HG02973 (cell line): ENCODE results near the gene SPACA7.
"Not testable (repeated sequence)": the region's sequence is repeated elsewhere in the genome, so short reads cannot be mapped to it uniquely, and the experiment has no call there.

ENCODE experiments used
- ATAC-seq: cut with Tn5 transposase; IDR thresholded peaks from one replicate; pipeline ENCODE4 v1.9.1; 2021; ENCODE audit warnings: moderate library complexity; ENCODE audit not compliant: unreplicated experiment

Gene SPACA7

DNA sequence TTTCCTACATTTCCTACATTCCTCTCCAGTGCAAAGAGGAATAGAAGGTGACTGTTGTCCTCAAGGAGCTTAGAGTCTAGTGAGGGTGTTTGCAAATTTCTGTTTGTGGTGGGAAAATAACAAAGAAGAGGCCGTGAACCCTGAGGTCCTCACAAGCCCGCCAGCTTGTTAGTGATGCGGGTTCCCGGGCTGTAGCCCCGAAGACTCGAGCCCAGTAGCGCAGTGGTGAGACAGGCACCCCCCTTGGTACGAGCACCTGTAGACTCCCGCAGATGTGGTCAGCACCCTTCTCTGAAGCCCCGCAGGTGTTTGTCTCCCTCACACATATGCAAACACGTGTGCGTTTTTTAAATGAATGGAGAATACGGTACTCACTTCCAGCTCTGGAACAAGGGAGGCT lies 26.5 kb upstream of the SPACA7 start:
- ATAC-seq, result no peak

DNA sequence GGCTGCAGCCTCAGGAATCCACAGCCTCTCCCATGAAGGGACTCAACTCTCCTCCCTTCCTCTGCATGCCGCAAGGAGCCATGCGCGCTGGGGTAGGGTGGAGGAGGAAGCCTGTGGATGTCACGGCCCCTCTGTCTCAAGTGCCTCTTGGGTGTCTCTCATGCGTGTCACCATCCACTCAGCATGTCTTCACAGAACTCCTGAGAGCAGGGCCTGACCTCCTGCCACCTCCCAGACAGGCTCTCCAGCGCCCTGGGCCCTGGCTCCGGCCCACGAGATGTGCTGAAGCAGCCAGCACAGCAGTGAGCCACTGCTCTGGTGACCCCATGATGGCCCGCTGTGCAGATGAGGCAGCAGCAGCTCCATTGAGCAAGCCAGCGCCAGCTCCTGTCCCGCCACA lies 25.9 kb upstream of the SPACA7 start:
- ATAC-seq, result no peak

DNA sequence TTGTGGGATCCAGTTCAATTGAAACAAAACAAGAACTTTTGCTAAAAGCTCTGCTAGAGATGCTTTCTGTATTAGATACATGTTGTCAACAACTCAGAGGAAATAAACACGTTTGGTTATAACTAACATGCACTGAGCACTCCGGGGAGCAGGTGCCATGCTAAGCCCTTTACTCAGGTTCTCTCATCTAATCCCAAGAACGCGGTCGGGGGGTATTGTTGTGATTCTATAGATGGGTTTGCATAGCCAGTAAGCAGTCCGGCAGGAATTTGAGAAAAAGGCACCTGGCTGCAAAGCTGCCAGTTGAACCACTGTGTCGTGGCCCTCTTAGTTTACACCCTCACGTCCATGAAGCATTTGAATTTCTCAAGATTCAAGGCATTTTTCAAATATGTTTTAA lies 24.3 kb upstream of the SPACA7 start:
- no peak for ATAC-seq

DNA sequence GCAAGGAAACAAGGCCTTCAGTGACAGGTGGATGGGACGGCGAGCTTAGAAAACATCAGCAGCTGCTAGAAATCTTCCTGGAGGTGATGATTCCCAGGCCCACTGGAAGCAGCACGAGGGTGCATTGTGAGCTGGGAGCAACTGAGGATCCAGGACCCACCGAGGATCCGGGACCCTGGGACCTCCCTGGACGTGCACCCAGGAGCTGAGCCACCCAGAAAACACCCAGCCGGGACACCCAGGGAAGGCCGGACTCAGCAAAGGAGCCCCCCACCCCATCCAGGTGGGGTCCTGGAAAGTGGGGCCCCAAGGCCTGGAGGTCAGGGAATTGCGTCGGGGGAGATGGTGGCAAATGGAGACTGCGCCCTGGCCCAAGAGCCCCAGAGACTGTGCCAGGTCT lies 22.3 kb upstream of the SPACA7 start:
- ATAC-seq, result no peak

DNA sequence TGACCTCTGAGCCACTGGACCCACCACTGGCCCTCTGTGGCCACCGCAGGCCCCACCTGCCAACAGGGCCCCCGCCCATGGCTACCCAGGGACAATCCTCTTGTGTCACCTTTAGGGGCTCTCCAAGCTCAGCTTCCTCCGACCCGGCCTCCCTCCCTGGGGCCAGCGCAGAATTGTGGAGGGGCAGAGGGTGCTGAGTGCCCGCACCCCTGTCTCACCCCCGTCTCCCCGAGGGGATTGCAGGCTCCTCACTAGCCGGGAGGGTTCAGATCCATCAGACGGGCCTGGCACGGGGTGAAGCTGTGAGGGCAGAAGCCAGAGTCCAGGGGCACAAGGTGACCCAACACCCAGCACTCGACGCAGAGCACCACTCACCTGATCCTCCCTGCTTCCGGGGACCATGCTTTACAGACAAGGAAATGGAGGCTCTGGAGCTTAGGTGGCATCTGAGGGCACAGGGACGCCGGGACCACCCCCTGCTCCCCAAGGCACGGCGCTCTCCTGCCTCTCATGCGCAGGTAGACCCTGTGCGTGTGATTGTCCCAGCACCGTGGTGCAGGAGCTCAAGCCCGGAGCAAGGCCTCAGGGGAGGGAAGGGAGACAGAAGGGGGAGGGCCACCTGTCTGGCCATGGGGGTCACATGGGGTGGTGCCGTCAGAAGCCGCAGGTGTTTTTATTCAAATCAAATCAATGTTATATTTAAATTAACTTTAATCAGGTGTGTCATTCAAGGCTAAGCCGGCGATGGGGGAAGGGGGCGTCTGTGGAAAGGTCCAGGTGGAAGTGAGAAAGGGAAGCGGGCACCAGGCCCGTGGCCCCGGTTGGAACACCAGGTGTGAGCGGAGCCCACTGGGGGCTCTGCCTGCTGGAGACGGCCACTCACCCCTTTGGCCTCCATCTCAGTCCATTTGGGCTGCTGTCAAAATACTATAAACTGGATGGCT lies 21.6 kb upstream of the SPACA7 start:
- no peak for ATAC-seq

DNA sequence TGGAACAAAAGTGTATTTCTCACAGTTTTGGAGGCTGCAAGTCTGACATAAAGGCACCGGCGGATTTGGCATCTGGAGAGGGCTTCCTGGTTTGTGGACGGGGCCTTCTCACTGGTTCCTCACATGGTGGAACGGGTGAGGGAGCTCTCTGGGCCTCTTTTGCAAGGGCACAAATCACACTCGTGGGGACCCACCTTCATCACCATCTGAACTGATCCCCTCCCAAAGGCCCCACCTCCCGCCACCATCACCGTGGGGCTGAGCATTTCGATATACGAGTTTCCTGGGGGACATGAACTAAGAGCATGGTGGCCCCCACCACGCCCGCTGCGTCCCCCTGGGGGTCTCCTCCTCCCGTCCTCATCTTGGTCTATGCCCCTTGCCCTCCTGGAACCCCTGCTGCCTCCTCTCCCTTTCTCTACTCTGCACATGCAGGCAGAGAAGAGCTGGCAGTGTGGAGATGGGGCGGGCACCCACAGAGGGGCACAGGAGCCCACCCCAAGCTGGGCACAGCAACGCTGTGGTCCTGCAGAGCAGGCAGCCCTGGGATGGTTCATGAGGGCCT lies 20.8 kb upstream of the SPACA7 start:
- ATAC-seq, result no peak

DNA sequence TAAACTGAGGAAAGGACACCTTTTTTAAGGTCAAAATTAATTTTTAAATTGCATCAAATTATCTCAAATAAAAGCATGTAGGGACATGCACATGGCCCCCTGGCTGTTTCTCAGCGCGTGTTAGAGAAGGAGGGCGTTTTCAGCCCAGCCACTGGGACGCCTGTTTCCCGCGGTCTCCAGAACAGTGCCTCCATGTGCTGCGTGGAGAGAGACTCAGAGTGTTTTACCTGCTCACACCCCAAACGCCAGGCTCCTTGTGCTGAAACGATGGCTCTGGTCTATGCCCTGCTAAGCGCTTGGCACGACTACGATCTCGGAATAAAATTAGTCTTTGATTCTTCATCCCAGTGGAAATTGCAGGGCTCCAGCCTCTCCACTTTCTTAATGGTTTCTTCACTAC lies 20.0 kb upstream of the SPACA7 start:
- ATAC-seq, result no peak

DNA sequence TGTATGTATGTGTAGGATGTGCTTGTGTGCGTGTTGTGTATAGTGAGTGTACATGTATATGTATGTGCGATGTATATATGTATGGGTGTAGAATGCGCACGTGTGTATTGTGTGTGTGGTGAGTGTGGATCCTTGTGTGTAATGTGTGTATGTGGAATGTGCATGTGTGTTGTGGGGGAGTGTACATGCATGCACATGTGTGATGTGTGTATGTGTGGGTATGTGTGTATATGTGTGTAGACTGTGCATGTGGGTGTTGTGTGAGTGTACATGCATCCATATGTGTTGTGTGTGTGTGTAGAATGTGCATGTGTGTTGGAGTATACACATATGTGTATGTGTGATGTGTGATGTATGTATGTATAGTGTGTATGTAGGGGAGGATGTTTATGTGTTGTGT lies 18.0 kb upstream of the SPACA7 start:
- ATAC-seq, result no peak

DNA sequence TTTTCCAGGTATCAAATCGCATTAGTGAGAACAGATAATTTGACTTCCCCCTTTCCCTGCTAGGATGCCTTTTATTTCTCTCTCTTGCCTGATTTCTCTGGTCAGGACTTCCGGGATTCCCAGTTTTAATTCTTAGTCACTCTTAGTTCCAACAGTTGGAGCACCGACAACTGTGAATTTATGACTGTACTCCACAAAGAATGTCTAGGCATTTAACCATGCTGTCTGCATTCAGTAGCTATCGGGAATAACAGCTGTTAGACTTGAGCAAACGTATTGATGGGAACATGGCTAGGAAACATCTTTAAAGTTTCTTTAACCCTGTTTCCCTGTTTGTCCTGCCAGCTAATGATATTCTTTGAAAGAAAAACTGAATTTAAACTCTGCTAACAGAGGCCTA lies 14.1 kb upstream of the SPACA7 start:
- no peak for ATAC-seq

DNA sequence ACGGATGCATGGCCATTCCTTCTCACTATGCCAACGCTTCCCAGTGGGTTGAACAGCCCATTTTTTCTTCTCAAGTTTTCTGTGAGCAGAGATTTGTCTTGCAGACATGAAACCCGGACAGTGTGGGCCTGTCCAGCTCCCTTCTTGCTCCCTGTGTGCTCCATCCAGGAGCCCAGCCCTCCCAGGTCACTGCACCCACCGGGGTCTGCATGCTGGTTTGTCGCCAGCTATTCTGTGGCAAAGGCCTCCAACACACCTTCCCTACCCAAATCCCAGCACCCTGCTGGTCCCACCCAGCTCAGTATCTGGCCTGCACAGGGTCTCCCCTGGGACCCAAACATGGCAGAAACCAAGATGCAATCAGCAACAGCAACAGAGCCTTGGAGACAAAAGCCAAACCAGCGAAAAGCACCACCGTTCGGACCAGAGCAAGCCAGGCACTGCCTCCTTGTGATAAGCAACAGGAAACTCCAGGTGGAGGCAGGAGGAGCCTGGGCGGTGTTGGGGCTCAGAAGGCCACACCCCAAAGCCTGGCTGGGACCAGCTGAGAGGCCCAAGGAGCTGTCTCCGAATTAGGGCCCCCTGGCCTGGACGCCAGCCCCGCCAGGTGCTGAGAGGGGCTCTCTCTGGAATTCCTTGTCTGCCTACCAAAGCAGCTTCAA lies 12.2 kb upstream of the SPACA7 start:
- no peak for ATAC-seq

DNA sequence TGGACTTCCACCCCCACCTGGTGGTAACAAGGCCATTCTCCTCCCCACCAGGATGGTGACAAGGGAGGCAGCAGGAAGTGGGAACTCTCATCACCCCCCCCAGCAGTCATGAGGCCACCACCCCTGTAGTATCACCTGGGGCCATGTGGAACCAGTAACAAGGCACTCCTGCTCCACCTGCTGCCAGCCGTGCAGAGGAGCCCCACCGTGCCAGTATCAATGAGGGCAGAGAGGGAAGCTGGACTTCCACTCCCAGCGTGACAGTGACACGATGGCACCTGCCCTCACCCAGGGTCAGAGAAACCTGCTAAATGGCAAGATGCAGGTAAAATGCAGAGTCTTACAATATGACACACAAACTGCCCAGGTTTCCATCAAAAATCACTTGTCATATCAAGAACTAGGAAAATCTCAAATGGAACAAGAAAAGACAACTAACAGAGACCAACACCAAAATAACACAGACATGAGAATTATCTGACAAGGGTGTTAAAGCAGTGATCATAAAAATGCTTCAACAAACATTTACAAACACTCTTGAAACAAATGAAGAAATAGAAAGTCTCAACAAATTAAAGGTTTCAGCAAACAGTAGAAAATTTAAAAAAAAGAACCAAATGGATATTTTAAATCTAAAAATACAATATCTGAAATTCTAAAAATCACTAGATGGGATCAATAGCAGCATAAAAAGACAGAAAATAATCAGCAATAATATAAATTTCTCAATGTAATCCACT lies 9.1 kb upstream of the SPACA7 start:
- no peak for ATAC-seq

DNA sequence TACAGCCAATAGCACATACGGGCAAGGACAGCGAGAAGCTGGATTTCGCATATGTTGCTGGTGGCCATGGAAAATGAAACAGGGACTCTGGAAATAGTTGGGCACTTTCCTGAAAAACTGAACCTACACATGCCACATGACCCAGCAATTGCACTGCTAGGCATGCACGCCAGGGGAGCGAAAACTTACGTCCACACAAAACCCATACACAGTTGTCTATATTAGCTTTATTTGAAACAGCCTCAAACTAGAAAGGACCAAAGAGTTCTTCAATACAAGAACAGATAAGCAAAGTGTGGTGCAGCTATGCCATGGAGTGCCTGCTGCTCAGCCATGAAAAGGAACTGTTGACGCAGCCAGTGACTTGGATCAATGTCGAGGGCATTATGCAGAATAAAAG lies 7.3 kb upstream of the SPACA7 start:
- ATAC-seq, result no peak

DNA sequence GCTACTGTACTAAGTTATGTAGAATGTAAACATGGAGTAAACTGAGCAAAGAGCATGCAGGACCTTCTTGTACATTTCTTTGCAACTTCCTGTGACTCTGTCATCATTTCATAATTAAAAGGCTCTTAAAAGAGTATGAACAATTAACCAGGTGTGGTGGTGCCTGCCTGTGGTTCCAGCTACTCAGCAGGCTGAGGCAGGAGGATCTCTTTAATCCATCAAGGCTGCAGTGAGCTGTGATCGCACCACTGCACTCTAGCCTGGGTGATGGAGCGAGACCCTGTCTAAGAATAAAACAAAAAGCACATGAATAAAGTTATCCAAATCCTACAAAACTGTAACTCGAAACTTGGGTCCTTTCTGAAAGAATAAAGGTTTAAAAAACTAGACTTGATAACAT lies 5.8 kb upstream of the SPACA7 start:
- ATAC-seq, result no peak

DNA sequence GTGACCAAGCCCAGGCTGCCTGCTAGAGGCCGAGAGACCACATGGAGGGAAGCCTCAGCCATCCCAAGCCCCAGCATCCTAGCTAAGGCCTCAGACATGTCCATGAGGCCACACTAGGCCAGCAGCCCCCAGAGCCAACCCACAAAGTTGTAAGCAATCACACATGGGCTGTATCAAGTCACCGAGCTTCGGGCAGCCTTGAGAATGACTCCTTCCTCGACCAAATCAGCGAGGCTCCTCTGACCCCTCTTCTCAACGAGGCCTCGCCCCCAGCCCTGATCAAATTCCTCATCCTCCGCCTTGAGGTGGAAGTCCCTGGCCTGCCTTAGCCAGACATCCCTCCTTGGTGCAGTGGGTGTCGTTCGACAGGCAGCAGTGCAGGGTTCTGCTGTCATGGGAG lies 1.9 kb upstream of the SPACA7 start:
- no peak for ATAC-seq

DNA sequence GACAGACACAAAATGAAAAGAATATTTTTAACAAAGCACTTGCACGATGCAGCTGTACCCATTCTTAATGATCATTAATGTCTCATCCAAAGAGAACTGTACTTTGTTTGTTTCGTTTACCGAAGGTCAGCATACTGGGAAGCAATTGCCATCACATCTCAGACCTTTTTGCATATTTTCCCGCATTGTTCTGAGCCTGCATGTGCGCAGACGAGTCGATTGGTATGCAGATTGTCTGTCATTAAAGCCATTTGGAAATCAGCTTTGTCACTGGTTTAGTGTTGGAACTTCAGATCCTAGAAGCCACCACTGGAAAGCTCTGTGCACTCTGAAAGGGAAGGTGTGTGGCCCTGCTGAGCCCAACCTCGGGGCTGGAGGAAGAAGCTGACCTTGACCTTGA lies 15.6 kb downstream of the SPACA7 start:
- ATAC-seq, result no peak

DNA sequence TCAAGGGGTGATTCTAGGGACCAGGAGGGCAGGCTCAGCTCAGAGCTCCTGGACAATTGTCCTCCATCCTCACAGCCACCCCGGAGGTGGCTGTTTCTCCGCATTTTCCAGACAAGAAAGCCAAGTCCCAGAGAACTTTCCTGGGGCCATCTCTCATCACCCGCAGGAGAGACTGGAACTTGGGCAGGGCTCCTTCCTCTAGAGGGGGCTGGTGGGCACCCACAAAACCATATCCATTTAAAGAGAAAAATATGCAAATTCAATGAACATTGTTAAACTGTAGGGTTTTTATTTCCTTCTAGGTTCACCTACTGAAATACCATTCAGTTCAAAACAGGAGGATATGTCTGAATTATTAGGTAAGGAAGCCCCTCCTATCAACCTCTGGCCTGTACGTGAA lies 16.6 kb downstream of the SPACA7 start:
- ATAC-seq, result no peak

DNA sequence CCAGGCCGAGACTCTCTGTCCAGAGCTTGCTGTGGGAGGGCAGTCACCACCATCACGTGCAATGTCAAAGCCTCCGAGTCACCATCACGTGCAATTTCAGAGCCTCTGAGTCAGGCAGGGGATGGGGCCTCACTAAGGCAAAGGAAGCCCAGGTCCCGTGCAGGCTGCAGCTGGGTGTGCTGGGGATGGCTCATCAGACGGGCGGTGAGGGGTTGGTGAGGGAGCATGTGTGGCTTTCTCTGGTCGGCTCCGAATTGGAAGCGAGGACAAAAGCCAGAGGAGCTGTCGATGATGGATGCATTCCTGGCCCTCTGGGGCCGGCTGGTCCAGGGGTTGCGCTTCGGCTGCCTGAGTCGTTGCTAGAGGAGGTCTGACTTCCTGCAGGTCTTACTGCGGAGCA lies 18.9 kb downstream of the SPACA7 start:
- ATAC-seq, result not testable (repeated sequence)

DNA sequence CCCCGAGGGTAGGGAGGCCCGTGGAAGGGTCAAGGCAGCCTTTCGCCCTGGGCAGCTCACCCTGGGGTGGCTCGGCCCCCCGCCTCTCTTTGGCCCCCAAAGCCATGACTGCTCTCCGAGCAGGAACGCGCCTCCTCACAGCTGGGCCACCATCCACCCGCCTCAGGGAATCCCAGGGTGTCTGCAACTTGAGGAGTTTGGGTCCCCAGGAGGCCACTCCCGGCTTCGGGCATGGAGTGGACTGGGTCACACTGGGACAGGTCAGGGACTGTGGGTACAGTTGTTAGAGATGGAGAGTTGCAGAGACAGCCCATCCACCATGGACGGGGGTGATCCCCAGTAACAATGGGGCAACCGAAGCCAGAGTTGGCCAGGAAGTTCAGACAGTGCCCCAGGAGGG lies 19.8 kb downstream of the SPACA7 start:
- ATAC-seq, result not testable (repeated sequence)

DNA sequence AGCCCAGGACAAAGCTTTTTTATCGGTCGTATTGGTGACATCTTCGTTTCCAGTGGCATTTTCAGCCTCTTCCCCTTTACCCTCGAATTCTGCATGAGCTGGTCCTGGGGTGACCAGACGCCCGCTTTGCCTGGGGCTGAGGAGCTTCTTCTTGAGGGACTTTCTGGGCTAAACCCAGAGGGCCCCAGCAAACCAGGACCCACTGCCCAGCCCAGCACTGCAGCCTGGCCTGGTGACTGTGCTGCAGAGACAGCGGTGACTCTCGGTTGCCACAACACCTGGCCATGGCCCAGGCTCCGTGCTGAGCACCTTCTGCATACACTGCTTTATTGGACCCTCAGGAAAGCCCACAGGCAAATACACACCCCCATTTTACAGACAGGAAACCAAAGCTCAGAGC lies 21.0 kb downstream of the SPACA7 start:
- no peak for ATAC-seq

DNA sequence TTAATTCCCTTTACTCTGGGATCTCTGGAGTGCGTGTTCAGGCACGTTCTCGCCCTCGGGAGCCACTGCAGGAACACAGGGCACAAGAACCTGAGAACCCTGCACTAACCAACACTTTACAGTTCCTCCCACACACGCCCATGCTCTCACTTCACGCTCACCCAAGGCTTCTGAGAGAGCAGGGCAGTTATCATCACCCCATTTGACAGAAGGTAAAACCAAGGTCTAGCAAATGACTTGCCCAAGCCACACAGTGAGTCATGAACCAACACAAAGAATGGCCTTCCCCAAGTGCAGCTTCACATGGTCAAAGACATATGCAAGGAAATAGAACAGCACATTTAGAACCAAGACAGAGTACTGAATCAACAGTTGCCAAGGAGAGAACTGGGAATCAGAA lies 22.2 kb downstream of the SPACA7 start:
- not testable (repeated sequence) for ATAC-seq

DNA sequence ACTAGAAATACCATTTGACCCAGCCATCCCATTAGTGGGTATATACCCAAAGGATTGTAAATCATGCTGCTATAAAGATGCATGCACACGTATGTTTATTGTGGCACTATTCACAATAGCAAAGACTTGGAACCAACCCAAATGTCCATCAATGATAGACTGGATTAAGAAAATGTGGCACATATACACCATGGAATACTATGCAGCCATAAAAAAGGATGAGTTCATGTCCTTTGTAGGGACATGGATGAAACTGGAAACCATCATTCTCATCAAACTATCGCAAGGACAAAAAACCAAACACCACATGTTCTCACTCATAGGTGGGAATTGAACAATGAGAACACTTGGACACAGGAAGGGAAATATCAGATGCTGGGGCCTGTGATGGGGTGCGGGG lies 33.7 kb downstream of the SPACA7 start:
- not testable (repeated sequence) for ATAC-seq
